GM10847 (cell line): ENCODE measurements around the gene TEAD2.

ENCODE experiments used
- POLR2A ChIP-seq: IDR thresholded peaks from 2 replicates; pipeline ENCODE4 v1.6.1; 2011; ENCODE audit not compliant: insufficient read length; ENCODE audit errors: extremely low read depth

TEAD2 gene

GRCh38 chr19:49340865-49341718 is 21.1 kb downstream of the TEAD2 start:
- peak; percentile 11 for TF ChIP-seq POLR2A

- TF ChIP-seq POLR2A = no peak
Measured at GRCh38 chr19:49340069-49340864, 21.9 kb downstream of the TEAD2 start.

- no peak for TF ChIP-seq POLR2A
Measured at GRCh38 chr19:49339301-49340068, 22.7 kb downstream of the TEAD2 start.

GRCh38 chr19:49338691-49339300 is 23.4 kb downstream of the TEAD2 start:
- TF ChIP-seq POLR2A = no peak

GRCh38 chr19:49338023-49338677 is 24.1 kb downstream of the TEAD2 start:
- TF ChIP-seq POLR2A = no peak

- TF ChIP-seq POLR2A = no peak
Measured at GRCh38 chr19:49337267-49338022, 24.8 kb downstream of the TEAD2 start.

GRCh38 chr19:49336482-49337266 is 25.5 kb downstream of the TEAD2 start:
- no peak for TF ChIP-seq POLR2A

- TF ChIP-seq POLR2A = no peak
Measured at GRCh38 chr19:49335784-49336481, 26.3 kb downstream of the TEAD2 start.

- TF ChIP-seq POLR2A = no peak
Measured at GRCh38 chr19:49335071-49335783, 27.0 kb downstream of the TEAD2 start, which contains the start of gene CD37. CD37 (plus strand) TSS chr19:49335406; CDS start chr19:49335541, 135 bp downstream.

GRCh38 chr19:49333811-49334288 is 28.4 kb downstream of the TEAD2 start:
- peak; percentile 70 for TF ChIP-seq POLR2A

GRCh38 chr19:49333418-49333805 is 28.8 kb downstream of the TEAD2 start:
- no peak for TF ChIP-seq POLR2A

- TF ChIP-seq POLR2A = no peak
Measured at GRCh38 chr19:49331616-49332055, 30.6 kb downstream of the TEAD2 start.

- TF ChIP-seq POLR2A = no peak
Measured at GRCh38 chr19:49328741-49329140, 33.5 kb downstream of the TEAD2 start.
